ENCODE measurements around the gene ONECUT3.
"Not testable (repeated sequence)": the region's sequence is repeated elsewhere in the genome, so short reads cannot be mapped to it uniquely, and the experiment has no call there.

ONECUT3 gene

GRCh38 chr19:1770866-1771576, 17.7 kb downstream of the ONECUT3 start:
- DNase-seq = no peak

- DNase-seq = no peak
Observed at GRCh38 chr19:1773184-1773583, 19.9 kb downstream of the ONECUT3 start.

GRCh38 chr19:1774989-1775772, 21.9 kb downstream of the ONECUT3 start:
- no peak for DNase-seq

GRCh38 chr19:1775951-1776605, 22.8 kb downstream of the ONECUT3 start:
- no peak for DNase-seq

- no peak for DNase-seq
Observed at GRCh38 chr19:1776606-1777147, 23.4 kb downstream of the ONECUT3 start.

- DNase-seq = no peak
Observed at GRCh38 chr19:1777149-1777548, 23.8 kb downstream of the ONECUT3 start.

- no peak for DNase-seq
Observed at GRCh38 chr19:1779574-1779973, 26.3 kb downstream of the ONECUT3 start.

GRCh38 chr19:1780272-1780958, 27.1 kb downstream of the ONECUT3 start:
- no peak for DNase-seq

- no peak for DNase-seq
Observed at GRCh38 chr19:1782521-1782920, 29.2 kb downstream of the ONECUT3 start.

GRCh38 chr19:1783354-1783753, 30.0 kb downstream of the ONECUT3 start:
- DNase-seq = no peak

- DNase-seq = no peak
Observed at GRCh38 chr19:1783874-1784273, 30.6 kb downstream of the ONECUT3 start.

- DNase-seq = no peak
Observed at GRCh38 chr19:1785310-1785709, 32.0 kb downstream of the ONECUT3 start.

- DNase-seq = no peak
Observed at GRCh38 chr19:1786668-1787067, 33.4 kb downstream of the ONECUT3 start.

- DNase-seq = no peak
Observed at GRCh38 chr19:1787116-1787515, 33.8 kb downstream of the ONECUT3 start.

GRCh38 chr19:1789261-1790041, 36.1 kb downstream of the ONECUT3 start:
- DNase-seq = no peak

- no peak for DNase-seq
Observed at GRCh38 chr19:1790054-1790792, 36.9 kb downstream of the ONECUT3 start.

GRCh38 chr19:1791879-1792278, 38.6 kb downstream of the ONECUT3 start:
- DNase-seq = no peak

- DNase-seq = no peak
Observed at GRCh38 chr19:1794424-1795172, 41.3 kb downstream of the ONECUT3 start.

GRCh38 chr19:1796395-1797142, 43.3 kb downstream of the ONECUT3 start:
- DNase-seq = no peak

GRCh38 chr19:1797313-1797712, 44.0 kb downstream of the ONECUT3 start:
- DNase-seq = not testable (repeated sequence)

Data from 8988T (cell line).